Effector memory CD8-positive, alpha-beta T cell (primary cell): ENCODE measurements around the gene SNU13.
A peak's percentile ranks its signal among the peaks of the same experiment; 100 is the strongest.
"Not testable (repeated sequence)": the region's sequence is repeated elsewhere in the genome, so short reads cannot be mapped to it uniquely, and the experiment has no call there.

Source experiments
- ATAC-seq: fragments of 150-1000 bp; cut with Tn5 transposase; replicated peaks from 2 replicates; pipeline ENCODE4 v1.10.0; 2021; ENCODE audit warnings: mild to moderate bottlenecking, moderate library complexity
- DNase-seq, 3 experiments: peaks; one replicate each; pipeline ENCODE4 v3.0.0; 2021
- H3K27ac Mint-ChIP-seq, 2 donors: one replicate each; pipeline ENCODE4 v1.8.0; 2022; ENCODE audit warnings: mild to moderate bottlenecking in 2 of 2, mixed read lengths in 2 of 2, moderate library complexity in 2 of 2
- H3K27me3 Mint-ChIP-seq, 2 donors: one replicate each; pipeline ENCODE4 v1.8.0; 2022; ENCODE audit warnings: mixed read lengths in 2 of 2
- H3K36me3 Mint-ChIP-seq: one replicate; pipeline ENCODE4 v1.8.0; 2022; ENCODE audit warnings: mild to moderate bottlenecking, moderate library complexity, mixed read lengths; ENCODE audit not compliant: insufficient read depth
- H3K4me1 Mint-ChIP-seq, 2 donors: one replicate each; pipeline ENCODE4 v1.8.0; 2022; ENCODE audit warnings: low read depth in 2 of 2, mixed read lengths in 2 of 2
- H3K4me3 Mint-ChIP-seq, 2 donors: one replicate each; pipeline ENCODE4 v1.8.0; 2022; ENCODE audit warnings: mild to moderate bottlenecking in 2 of 2, mixed read lengths in 2 of 2, moderate library complexity in 2 of 2
- H3K9me3 Mint-ChIP-seq, 2 donors: one replicate each; pipeline ENCODE4 v1.8.0; 2022; ENCODE audit warnings: mixed read lengths in 2 of 2

The SNU13 gene

DNA sequence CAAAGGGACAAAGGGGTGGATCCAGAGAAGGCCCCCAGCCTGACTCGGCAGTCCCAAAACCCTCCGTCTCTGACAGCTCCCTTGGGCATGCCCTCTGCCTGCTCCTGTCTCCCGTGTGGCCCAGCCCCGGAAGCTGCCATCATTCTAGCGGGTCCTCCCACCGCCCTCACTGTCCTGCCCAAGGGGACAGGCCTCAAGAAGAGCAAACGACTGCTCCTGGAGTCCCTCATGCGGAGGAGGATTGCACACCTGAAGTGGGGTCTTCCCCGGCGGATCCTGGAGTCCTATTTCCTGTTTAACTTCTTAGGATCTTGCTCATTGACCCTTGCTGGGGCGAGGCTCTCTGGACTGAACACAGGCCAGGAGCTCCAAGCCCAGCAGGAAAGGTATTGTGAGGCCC is 8.0 kb upstream of the SNU13 start:
- H3K4me1 Mint-ChIP-seq = peaks cover 6 to 9% of the 10 kb centered on the region in 2 donors
- H3K9me3 Mint-ChIP-seq = no peaks in the 10 kb centered on the region
- peaks cover 11% of the 10 kb centered on the region for H3K36me3 Mint-ChIP-seq
- ATAC-seq = no peak
- peak overlapping the region in 1 of 2 donors; percentile 55 for H3K4me3 Mint-ChIP-seq
- DNase-seq = no peak
- peak overlapping the region in 1 of 2 donors; percentile 84 for H3K27ac Mint-ChIP-seq
- H3K27me3 Mint-ChIP-seq = no peaks in the 10 kb centered on the region

GRCh38 chr22:41695211-41695610 is 6.5 kb upstream of the SNU13 start:
- DNase-seq (no peak), ATAC-seq (no peak)
- no peaks in the 10 kb centered on the region for H3K9me3 Mint-ChIP-seq
- H3K4me3 Mint-ChIP-seq = no peak overlapping the region
- peaks cover 6 to 10% of the 10 kb centered on the region in 2 donors for H3K4me1 Mint-ChIP-seq
- peaks cover 12% of the 10 kb centered on the region for H3K36me3 Mint-ChIP-seq
- H3K27me3 Mint-ChIP-seq = no peaks in the 10 kb centered on the region
- H3K27ac Mint-ChIP-seq = no peak overlapping the region

DNA sequence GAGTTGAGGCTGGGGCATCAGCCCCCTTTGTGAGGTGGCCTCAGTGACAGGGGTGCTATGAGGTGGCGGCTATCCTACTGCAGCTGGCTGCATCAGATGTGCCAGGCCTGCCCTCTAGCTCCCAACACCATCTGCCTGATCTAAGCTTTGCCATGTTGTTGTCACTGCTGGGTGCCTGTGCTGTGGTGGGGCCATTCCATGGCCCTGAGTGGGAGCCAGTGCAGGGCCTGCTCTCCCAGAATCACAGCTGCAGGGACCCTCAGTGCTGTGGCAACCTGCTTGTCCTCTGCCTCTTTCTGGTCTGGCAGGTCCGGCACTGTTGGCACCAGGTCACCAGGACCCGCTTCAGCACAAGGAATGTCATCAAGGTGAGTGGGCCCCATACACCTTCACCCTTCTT is 1.8 kb upstream of the SNU13 start:
- peak overlapping the region; percentile 53 to 95 for H3K4me3 Mint-ChIP-seq
- H3K27me3 Mint-ChIP-seq = no peaks in the 10 kb centered on the region
- H3K9me3 Mint-ChIP-seq = no peaks in the 10 kb centered on the region
- peaks cover 15 to 16% of the 10 kb centered on the region in 2 donors for H3K4me1 Mint-ChIP-seq
- peaks cover 24% of the 10 kb centered on the region for H3K36me3 Mint-ChIP-seq
- ATAC-seq = no peak
- no peak for DNase-seq
- peak overlapping the region; percentile 99 for H3K27ac Mint-ChIP-seq

- H3K27me3 Mint-ChIP-seq = no peaks in the 10 kb centered on the region
- H3K4me1 Mint-ChIP-seq = peaks cover 15 to 21% of the 10 kb centered on the region in 2 donors
- H3K4me3 Mint-ChIP-seq = peak overlapping the region; percentile 94 to 95
- H3K9me3 Mint-ChIP-seq = no peaks in the 10 kb centered on the region
- peaks cover 24% of the 10 kb centered on the region for H3K36me3 Mint-ChIP-seq
- H3K27ac Mint-ChIP-seq = peak overlapping the region; percentile 99
- DNase-seq (no peak), ATAC-seq (peak; percentile 12)
Observed at GRCh38 chr22:41687901-41688364, 734 bp downstream of the SNU13 start.

DNA sequence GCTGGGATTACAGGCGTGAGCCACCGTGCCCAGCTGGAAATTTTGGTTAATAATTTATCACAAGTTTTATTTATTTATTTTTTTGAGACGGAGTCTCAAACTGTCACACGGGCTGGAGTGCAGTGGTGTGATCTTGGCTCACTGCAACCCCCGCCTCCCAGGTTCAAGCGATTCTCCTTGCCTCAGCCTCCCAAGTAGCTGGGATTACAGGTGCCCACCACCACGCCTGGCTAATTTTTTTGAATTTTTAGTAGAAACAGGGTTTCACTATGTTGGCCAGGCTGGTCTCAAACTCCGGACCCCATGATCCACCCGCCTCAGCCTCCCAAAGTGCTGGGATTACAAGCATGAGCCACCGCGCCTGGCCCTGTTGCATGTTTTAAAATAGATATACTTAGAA is 1.8 kb downstream of the SNU13 start:
- DNase-seq, ATAC-seq, H3K27me3 Mint-ChIP-seq, H3K9me3 Mint-ChIP-seq: not testable (repeated sequence)
- Mint-ChIP-seq H3K36me3 (peaks cover 33% of the 10 kb centered on the region), H3K4me3 (peak overlapping the region; percentile 94 to 95), H3K27ac (peak overlapping the region in 1 of 2 donors; percentile 99), H3K4me1 (peaks cover 19 to 27% of the 10 kb centered on the region in 2 donors)

GRCh38 chr22:41684194-41684593 is 4.5 kb downstream of the SNU13 start:
- Mint-ChIP-seq H3K4me1 (peaks cover 22 to 33% of the 10 kb centered on the region in 2 donors), H3K36me3 (peaks cover 44% of the 10 kb centered on the region), H3K4me3 (peak overlapping the region in 1 of 2 donors; percentile 18), H3K27ac (peak overlapping the region; percentile 93 to 98), H3K27me3 (no peaks in the 10 kb centered on the region), H3K9me3 (no peaks in the 10 kb centered on the region)
- no peak for ATAC-seq
- DNase-seq = no peak

GRCh38 chr22:41683616-41684015 is 5.1 kb downstream of the SNU13 start:
- peak overlapping the region; percentile 93 to 96 for H3K4me3 Mint-ChIP-seq
- no peak for ATAC-seq
- no peaks in the 10 kb centered on the region for H3K9me3 Mint-ChIP-seq
- H3K27ac Mint-ChIP-seq = peak overlapping the region; percentile 93 to 98
- no peak for DNase-seq
- peaks cover 44% of the 10 kb centered on the region for H3K36me3 Mint-ChIP-seq
- H3K27me3 Mint-ChIP-seq = no peaks in the 10 kb centered on the region
- peaks cover 20 to 31% of the 10 kb centered on the region in 2 donors for H3K4me1 Mint-ChIP-seq

DNA sequence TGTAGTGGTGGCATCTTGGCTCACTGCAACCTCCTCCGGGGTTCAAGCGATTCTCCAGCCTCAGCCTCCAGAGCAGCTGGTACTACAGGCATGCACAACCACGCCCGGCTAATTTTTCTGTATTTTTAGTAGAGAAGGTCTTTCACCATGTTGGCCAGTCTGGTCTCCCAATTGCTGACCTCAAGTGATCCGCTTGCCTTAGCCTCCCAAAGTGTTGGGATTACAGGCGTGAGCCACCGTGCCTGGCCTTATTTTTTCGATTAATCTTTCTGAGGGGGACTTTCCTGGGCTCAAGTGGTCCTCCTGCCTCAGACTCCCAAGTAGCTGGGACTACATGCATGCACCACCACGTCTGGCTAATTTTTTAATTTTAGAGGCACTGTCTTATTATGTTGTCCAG is 5.6 kb downstream of the SNU13 start:
- Mint-ChIP-seq H3K27ac (peak overlapping the region; percentile 93 to 98), H3K36me3 (peaks cover 45% of the 10 kb centered on the region), H3K27me3 (no peaks in the 10 kb centered on the region), H3K4me3 (peak overlapping the region; percentile 93 to 96), H3K4me1 (peaks cover 16 to 28% of the 10 kb centered on the region in 2 donors), H3K9me3 (no peaks in the 10 kb centered on the region)
- DNase-seq = no peak
- ATAC-seq = no peak

DNA sequence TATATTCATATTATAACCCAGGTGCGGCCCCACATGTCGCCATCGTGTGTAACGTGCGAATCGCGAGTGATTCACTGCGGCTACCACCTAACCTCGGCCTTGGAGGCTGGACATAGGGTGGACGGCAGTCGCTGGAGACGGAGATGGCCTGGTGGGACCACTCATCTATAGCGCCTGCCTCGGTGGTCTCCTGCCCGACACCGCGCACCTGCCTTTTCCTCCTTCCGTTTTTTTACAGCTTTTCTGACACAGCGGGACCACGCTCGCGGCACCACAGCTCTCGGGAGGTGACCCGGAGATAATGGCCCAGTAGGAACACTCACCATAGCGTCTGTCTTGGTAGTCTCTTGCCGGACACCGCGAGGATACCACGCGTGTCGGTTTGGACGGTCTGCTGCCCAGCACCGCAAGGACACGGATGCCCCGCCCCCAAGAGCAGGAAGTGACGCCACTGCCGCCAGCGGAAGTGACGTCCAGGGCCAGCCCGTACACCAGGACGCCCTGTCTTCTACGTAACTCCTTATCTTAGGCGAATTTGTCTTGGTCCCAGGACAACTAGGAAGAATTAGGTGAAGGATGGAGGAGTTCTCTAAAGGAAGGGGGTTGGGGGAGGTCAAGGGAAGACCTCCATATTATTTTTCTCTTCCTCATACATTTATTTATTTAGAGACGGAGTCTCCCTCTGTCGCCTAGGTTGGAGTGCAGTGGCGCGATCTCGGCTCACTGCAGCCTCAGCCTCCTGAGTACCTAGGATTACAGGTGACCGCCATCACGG is 6.4 kb downstream of the SNU13 start:
- ATAC-seq (peak; percentile 94), DNase-seq (peak; percentile 80 to 87 (median 86))
- Mint-ChIP-seq H3K36me3 (peaks cover 48% of the 10 kb centered on the region), H3K4me1 (peaks cover 14 to 23% of the 10 kb centered on the region in 2 donors), H3K9me3 (no peaks in the 10 kb centered on the region), H3K4me3 (peak overlapping the region; percentile 93 to 96), H3K27me3 (no peaks in the 10 kb centered on the region), H3K27ac (peak overlapping the region; percentile 93 to 98)

DNA sequence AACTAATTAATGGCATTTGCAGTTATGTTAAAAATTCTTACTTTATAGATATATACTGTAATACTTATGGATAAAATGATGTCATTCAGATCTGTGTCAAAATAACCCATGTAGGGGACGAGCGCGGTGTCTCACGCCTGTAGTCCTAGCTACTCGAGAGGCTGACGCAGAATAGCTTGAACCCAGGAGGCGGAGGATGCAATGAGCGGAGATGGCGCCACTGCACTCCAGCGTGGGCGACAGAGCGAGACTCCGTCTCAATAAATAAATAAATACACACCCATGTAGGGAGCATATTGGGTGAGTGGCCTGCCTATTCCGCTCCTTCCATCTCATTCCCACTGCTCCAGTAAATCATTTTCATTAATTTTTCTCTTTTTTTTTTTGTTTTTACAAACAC is 7.1 kb downstream of the SNU13 start:
- peak overlapping the region; percentile 93 to 98 for H3K27ac Mint-ChIP-seq
- peaks cover 48% of the 10 kb centered on the region for H3K36me3 Mint-ChIP-seq

DNA sequence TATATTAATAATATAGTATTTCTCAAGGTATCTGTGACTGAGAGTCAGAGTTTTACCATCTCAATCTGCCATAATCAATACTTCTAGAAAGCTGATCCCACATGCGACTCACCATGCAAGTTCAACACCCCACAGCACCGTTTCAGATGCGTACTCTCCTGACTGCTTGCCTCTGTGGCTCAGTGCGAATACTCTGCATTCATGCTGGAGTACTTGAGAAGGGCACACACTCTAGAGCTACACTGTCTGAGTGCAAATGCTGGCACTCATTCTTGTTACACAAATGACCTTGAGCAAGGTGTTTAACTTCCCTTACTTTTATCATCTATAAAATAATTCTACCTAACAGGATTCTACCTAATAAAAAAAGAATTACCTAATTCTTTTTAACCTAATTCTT is 12.5 kb downstream of the SNU13 start:
- ATAC-seq (no peak), DNase-seq (no peak)
- H3K27ac Mint-ChIP-seq = peak overlapping the region in 1 of 2 donors; percentile 23
- H3K4me1 Mint-ChIP-seq = peaks cover 10 to 13% of the 10 kb centered on the region in 2 donors
- H3K9me3 Mint-ChIP-seq = no peaks in the 10 kb centered on the region
- no peak overlapping the region for H3K4me3 Mint-ChIP-seq
- H3K27me3 Mint-ChIP-seq = no peaks in the 10 kb centered on the region
- H3K36me3 Mint-ChIP-seq = peaks cover 74% of the 10 kb centered on the region

More for the DNA sequence above, 7.1 kb downstream of the SNU13 start:
- Mint-ChIP-seq H3K4me3 (peak overlapping the region; percentile 93 to 96), H3K9me3 (no peaks in the 10 kb centered on the region), H3K4me1 (peaks cover 16 to 21% of the 10 kb centered on the region in 2 donors), H3K27me3 (no peaks in the 10 kb centered on the region)
- DNase-seq = no peak
- ATAC-seq = peak; percentile 49

DNA sequence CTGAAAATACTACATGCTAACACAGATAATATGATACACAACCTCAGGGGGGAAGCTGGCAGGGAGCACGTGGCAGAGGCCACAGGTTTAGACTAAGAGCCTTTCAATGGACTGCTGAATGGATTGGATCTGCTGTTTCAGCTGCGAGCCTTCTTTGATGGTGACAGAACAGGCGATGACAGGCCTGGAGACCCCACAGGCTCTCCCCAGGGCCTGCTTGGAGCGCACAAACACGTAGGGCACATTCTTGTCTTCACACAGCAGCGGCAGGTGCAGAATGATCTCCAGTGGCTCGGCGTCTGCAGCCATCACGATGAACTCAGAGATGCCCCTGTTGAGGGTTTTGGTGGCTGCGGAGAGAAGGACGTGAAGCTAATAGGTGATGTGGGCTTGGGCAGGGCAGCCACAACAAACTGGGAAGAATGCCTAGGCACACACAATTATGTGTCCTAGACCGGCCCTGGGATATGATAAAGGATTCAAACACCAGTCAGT is 13.8 kb downstream of the SNU13 start:
- DNase-seq = no peak
- H3K27me3 Mint-ChIP-seq = no peaks in the 10 kb centered on the region
- H3K27ac Mint-ChIP-seq = peak overlapping the region in 1 of 2 donors; percentile 87
- no peak overlapping the region for H3K4me3 Mint-ChIP-seq
- peaks cover 4 to 10% of the 10 kb centered on the region in 2 donors for H3K4me1 Mint-ChIP-seq
- H3K9me3 Mint-ChIP-seq = no peaks in the 10 kb centered on the region
- peaks cover 65% of the 10 kb centered on the region for H3K36me3 Mint-ChIP-seq
- ATAC-seq = no peak

GRCh38 chr22:41672780-41673509 is 15.7 kb downstream of the SNU13 start:
- DNase-seq (peak in 1 of 3 experiments; percentile 16), ATAC-seq (peak; percentile 45)
- Mint-ChIP-seq H3K4me1 (peaks cover 4 to 10% of the 10 kb centered on the region in 2 donors), H3K4me3 (no peak overlapping the region), H3K27ac (no peak overlapping the region), H3K9me3 (no peaks in the 10 kb centered on the region), H3K36me3 (peaks cover 46% of the 10 kb centered on the region), H3K27me3 (no peaks in the 10 kb centered on the region)
